ENCODE data around the gene RAB35. TPM values are rescaled to one million over a fixed set of nuclear protein-coding genes. Genes with fewer than 3 reads are reported as not detected.

Gene RAB35
- total and polyA plus RNA-seq, 9 of the 15 experiments (the other 6 are each of a cell fraction or from before 2014, with no cell fraction given), result 0.65 to 76.3 (median 38.9) TPM

GRCh38 chr12:120076651-120077050 lies 39.9 kb downstream of the RAB35 start:
- intact Hi-C loops (cut with micrococcal nuclease), result no loop called here
- no TSS peak for BruUV-seq (replicated peaks)
- WGBS (ENCODE audit: insufficient coverage, low coverage, missing lambda C conversion rate), result 4% methylated on average over 6 of the region's 6 CpGs
- FAIRE-seq (no peak), DNase-seq (ENCODE audit: extremely low read depth in 1 of 4, low spot score in 3 of 4) (no peak), ATAC-seq (no peak)
- Histone ChIP-seq H3K27me3 (ENCODE audit: control insufficient read depth in 2 of 2, insufficient read depth in 2 of 2, low read length in 2 of 2) (peaks cover 36 to 72% of the 10 kb centered on the region in 2 experiments), H3K9me3 (replicated peaks; ENCODE audit: control insufficient read depth, insufficient read depth, low read depth, low read length) (no peaks in the 10 kb centered on the region), H3K4me3 (no peak overlapping the region), H3K36me3 (ENCODE audit: control insufficient read depth, insufficient read depth, low read length) (no peaks in the 10 kb centered on the region), H3K4me1 (replicated peaks in 1 of 2; ENCODE audit: control insufficient read depth in 2 of 2, insufficient read depth in 2 of 2, low read length in 2 of 2) (no peaks in the 10 kb centered on the region; a peak in 1 of 5 replicates), H3K9me1 (ENCODE audit: control insufficient read depth, insufficient read depth, low read length) (no peaks in the 10 kb centered on the region), H3K4me2 (ENCODE audit: insufficient read depth, low read length) (no peak overlapping the region), H3K9ac (ENCODE audit: insufficient read depth in 1 of 2, low read depth in 2 of 2, low read length in 2 of 2) (no peak overlapping the region), H4K20me1 (replicated peaks; ENCODE audit: control insufficient read depth, insufficient read depth, low read length) (no peaks in the 10 kb centered on the region), H2AFZ (ENCODE audit: low read depth, low read length) (no peak overlapping the region), H3K27ac (ENCODE audit: extremely low read depth, low read depth, low read length) (no peak overlapping the region), H3K79me2 (ENCODE audit: control insufficient read depth, insufficient read depth, low read length) (no peaks in the 10 kb centered on the region)
- ChIA-PET POLR2A (interaction anchor here (1.1 kb wide), 1 partner anchor 10 kb away, joined by 3 read pairs; no protein-coding TSS in a partner anchor), CTCF (ENCODE audit: low intra/inter-chr PET ratio) (interaction anchor here (0.5 kb wide), 1 partner anchor 640 kb away, joined by 3 read pairs; no protein-coding TSS in a partner anchor)
- in situ Hi-C loops (cut with MboI), result no loop called here
- no peak for TF ChIP-seq ZNF589 (CRISPR knock-in tag; IDR thresholded peaks at IDR 0.05; ENCODE audit: low read depth)
- no peak for TF ChIP-seq ZNF740 (CRISPR knock-in tag; IDR thresholded peaks at IDR 0.05)
- no peak for TF ChIP-seq ZNF740 (tag; IDR thresholded peaks at IDR 0.05)

- H3K79me2 ChIP-seq (ENCODE audit: control insufficient read depth, insufficient read depth, low read length), result no peaks in the 10 kb centered on the region
- no peak overlapping the region for H3K4me3 ChIP-seq
- FAIRE-seq (no peak), DNase-seq (ENCODE audit: extremely low read depth in 1 of 4, low spot score in 3 of 4) (no peak), ATAC-seq (no peak)
- H3K36me3 ChIP-seq (ENCODE audit: control insufficient read depth, insufficient read depth, low read length), result no peaks in the 10 kb centered on the region
- no peak overlapping the region for H3K9ac ChIP-seq (ENCODE audit: insufficient read depth in 1 of 2, low read depth in 2 of 2, low read length in 2 of 2)
- in situ Hi-C loops (cut with MboI), result no loop called here
- intact Hi-C loops (cut with micrococcal nuclease), result no loop called here
- TF ChIP-seq KLF6 (CRISPR knock-in tag; IDR thresholded peaks at IDR 0.05; ENCODE audit: borderline replicate concordance), result no peak
- no peaks in the 10 kb centered on the region; a peak in 1 of 5 replicates for H3K4me1 ChIP-seq (replicated peaks in 1 of 2; ENCODE audit: control insufficient read depth in 2 of 2, insufficient read depth in 2 of 2, low read length in 2 of 2)
- no peaks in the 10 kb centered on the region for H3K9me3 ChIP-seq (replicated peaks; ENCODE audit: control insufficient read depth, insufficient read depth, low read depth, low read length)
- no peak overlapping the region for H3K4me2 ChIP-seq (ENCODE audit: insufficient read depth, low read length)
- peaks cover 40 to 72% of the 10 kb centered on the region in 2 experiments for H3K27me3 ChIP-seq (ENCODE audit: control insufficient read depth in 2 of 2, insufficient read depth in 2 of 2, low read length in 2 of 2)
- ChIA-PET CTCF (ENCODE audit: low intra/inter-chr PET ratio) (no interaction called here), POLR2A (interaction anchor here (0.5 to 1.1 kb wide), 2 partner anchors 8 to 12 kb away, joined by 3 read pairs; no protein-coding TSS in a partner anchor)
- no peaks in the 10 kb centered on the region for H4K20me1 ChIP-seq (replicated peaks; ENCODE audit: control insufficient read depth, insufficient read depth, low read length)
- BruUV-seq (replicated peaks), result no TSS peak
- H2AFZ ChIP-seq (ENCODE audit: low read depth, low read length), result no peak overlapping the region
- no peak overlapping the region for H3K27ac ChIP-seq (ENCODE audit: extremely low read depth, low read depth, low read length)
- 6% methylated on average over 6 of the region's 7 CpGs for WGBS (ENCODE audit: insufficient coverage, low coverage, missing lambda C conversion rate)
- H3K9me1 ChIP-seq (ENCODE audit: control insufficient read depth, insufficient read depth, low read length), result no peaks in the 10 kb centered on the region
Observed at GRCh38 chr12:120075034-120075616, 41.4 kb downstream of the RAB35 start.
